GM20000 (cell line): Measurements from ENCODE around the gene METAP1D.
A peak's percentile ranks its signal among the peaks of the same experiment; 100 is the strongest.

Experiments used
- DNase-seq: peaks from one replicate; pipeline ENCODE4 v3.0.0; 2012; ENCODE audit warnings: low spot score
- TF ChIP-seq, protein P1 (sequence below): IDR thresholded peaks from 2 replicates; pipeline ENCODE4 v1.5.1; 2012; ENCODE audit warnings: mild to moderate bottlenecking, control low read depth; ENCODE audit errors: extremely low read depth, missing control alignments

Gene METAP1D

DNA sequence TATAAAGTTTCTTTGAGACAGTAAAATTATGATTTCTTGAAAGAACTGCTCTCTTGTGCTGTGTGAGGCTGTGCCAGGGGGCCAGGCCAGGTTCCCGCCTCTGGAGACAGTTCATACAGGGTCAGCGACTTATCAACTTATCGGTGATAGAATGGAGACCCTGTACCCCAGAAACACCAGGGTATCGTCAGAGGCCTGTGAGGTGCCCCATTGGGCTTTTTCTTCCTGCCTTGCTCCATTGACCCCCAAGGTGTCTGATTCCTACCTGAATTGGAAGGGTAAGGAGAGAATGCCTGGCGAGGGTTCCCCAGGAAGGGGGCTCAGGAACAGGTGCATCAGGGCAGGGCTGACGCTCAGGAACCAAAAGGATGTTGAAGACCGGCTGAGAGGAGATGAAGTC, 89.9 kb downstream of the METAP1D start:
- TF ChIP-seq, protein P1, sequence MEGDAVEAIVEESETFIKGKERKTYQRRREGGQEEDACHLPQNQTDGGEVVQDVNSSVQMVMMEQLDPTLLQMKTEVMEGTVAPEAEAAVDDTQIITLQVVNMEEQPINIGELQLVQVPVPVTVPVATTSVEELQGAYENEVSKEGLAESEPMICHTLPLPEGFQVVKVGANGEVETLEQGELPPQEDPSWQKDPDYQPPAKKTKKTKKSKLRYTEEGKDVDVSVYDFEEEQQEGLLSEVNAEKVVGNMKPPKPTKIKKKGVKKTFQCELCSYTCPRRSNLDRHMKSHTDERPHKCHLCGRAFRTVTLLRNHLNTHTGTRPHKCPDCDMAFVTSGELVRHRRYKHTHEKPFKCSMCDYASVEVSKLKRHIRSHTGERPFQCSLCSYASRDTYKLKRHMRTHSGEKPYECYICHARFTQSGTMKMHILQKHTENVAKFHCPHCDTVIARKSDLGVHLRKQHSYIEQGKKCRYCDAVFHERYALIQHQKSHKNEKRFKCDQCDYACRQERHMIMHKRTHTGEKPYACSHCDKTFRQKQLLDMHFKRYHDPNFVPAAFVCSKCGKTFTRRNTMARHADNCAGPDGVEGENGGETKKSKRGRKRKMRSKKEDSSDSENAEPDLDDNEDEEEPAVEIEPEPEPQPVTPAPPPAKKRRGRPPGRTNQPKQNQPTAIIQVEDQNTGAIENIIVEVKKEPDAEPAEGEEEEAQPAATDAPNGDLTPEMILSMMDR, result no peak
- peak; percentile 14 for DNase-seq

DNA sequence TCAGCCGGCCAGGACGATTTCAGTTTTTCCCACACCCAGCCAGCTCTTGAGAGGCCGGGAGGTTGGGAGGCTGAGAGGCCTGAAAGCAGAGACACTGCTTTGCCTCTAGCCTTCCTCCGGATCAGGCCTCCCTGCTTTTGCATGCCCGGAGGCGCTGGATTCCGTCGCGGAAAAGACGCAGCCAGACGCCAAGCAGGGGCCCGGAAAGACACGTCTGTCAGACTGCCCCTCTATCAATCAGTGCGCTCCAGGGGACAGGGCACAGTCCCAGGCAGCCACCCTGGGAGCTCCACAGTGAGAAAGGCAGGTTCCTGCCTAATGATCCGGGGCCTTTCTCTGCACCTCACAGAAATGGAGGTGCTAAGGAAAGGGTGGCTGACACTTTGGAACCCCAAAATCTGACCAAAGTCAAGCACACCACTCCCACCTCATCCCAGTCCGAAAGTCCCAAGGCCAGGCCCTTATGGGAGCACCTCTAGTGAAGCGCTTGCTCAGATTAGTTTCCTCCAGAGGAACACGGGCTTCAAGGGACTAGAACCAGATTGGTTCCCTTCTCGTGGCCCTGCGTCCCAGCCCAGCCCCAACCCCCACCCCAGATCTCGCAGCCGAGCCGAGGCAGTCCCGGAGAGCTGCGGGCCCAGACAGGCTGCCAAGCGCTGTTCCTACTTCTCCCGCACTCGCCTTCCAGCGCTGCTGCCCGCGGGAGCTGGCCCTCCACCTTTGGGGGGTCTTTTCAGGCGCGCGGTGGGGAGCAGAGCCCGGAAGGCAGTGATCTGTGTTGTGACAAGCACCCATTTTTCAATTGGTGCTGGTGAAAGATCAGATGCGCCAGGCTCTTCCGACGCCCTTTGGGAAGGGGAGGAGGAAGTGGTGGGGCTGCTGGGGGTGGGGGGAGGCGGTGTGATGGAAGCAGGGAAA, 90.5 kb downstream of the METAP1D start:
- peak; percentile 27 for DNase-seq
- TF ChIP-seq, protein P1, result no peak

DNA sequence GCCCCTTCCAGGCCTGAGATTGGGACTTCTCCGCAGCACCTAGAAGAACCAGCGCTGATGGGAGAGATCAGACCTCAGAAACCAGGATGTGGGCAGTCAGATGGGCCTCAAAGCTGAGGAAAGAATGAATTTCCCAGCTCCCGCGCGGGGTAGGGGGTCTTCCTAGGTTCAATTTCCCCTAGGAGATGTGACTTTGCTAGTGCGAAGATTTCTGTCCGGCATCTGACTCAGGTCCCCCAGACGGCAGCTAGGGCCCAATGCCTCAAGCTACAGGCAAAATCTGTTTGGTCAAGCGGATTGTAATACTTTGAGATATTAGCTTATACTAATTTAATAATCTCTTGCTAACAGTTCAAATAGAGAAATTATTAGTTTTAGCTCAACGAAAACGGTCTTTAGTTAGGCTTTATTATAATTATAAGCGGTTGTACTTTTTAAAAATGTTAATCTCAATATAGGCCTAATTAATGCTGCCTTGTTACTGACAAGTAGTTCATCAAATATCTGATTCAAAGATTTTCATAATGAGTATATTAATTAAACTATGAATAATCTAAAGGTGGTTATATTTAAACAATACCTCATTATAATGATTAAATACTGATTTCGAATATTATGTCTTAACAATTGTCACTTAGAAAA, 91.4 kb downstream of the METAP1D start:
- peak; percentile 8 for DNase-seq
- TF ChIP-seq, protein P1, result no peak

DNA sequence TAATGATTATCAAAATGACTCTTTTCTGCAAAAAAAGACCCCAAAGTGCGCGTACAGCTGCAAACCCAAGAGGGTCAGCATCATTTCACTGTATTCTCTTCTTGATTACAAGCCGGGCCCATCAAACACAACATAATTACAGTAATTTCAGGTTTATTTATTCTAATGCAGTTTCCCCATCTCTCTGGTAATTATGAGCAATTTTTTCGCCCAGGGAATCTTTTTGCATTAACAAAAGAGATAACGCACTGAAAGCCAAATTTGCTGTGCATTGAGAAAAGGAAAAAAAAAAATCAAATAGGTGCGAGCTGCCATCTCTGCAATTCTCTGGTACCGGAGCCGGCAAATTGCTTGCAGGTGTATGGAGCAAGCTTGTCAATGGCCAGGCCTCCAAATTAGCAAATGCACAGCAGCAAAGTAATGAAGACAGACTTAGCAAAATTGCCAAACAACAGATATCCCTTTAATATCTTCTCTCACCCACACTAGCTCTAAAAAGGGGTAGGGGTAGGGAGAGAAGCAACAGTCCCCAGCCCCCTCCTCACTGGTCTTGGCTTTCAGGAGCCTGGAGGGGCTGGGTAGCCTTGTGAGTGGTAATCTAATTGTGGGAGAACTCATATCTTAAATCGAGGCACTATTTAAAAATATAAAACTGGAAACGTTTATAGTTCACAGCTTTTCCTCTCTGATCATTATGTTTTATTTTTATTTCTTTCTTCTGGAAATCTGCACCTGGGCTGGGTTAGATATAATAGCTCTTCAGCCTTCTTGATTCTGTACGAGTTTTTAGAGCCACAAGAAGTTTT, 92.2 kb downstream of the METAP1D start:
- DNase-seq, result peak; percentile 13
- TF ChIP-seq, protein P1, result no peak

DNA sequence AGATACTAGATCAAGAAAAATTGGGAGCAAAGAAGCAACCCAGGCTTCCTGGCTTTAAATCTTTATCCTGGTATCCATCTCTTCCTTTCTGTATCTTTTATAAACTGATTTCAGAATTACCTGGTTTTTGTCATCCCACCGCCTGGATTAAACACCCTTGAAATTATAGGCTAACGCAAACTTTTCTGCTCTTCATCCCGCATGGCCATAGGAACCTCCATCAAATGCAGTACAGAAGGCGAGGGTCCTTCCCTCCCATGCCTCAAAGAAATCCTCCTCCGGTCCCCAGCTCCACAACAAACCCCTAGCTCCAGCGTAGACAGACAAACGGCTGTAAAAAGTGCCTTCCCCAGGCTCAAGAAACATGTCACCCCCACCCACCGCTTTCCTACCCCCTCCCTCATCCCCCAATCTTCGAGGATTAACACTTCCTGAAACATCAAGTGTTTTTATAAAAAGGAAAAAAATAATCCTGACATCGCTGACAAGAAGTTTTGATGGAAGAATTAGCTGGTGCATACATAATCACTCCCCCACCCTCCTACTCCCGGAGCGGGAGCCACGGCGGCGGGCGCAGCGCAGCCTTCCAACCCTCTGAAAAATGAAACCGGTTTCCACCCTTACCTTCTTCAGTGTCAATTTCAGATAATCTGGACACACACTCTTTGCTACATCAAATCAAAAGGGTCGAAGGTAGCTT, 93.1 kb downstream of the METAP1D start:
- DNase-seq, result peak; percentile 21
- TF ChIP-seq, protein P1, result no peak

DNA sequence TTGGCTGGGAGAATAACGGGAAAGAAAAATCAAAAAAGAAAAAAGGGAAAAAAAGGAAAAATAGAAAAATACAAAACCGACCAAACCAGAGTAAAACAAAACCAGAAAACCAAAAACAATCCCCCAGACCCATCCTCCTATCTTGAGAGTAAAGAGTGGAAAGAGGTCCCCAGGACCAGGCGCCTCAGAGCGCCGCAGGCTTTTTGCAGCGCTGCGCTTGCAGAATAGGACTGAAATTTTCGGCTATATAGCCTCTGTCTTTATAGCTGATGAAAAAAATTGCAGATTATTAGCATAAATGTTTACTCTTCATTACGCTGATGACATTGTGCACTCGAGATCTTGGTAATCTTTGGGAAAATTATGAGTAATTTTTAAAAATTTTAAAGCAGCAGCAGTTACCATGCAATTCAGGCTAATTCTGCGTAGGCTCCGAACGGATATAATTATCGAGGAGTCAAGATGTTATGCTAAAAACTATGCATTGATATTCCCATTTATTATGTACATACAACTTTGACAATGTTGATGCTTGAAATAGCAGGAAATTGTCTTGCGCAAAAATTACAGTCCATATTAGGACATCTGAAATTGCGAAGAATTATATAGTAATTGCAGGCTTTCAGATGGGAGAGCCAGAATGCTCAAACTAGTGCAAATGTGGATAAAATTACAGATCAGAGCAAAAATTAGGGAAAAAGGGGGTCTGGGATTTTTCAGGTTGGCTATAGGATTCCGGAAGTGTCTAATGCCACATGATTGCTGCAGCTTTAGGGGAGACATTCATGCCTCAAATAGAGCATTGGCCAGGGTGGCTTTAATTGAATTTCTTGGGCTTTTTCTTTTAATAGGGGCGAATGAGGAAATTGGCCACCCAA, 93.9 kb downstream of the METAP1D start:
- DNase-seq, result peak; percentile 11
- TF ChIP-seq, protein P1, result no peak
